Gastroesophageal sphincter (tissue), 4 donors: Measurements from ENCODE around the gene DENND6A. TPM values are rescaled to one million over a fixed set of nuclear protein-coding genes. Genes with fewer than 3 reads are reported as not detected.
"Not testable (repeated sequence)": the region's sequence is repeated elsewhere in the genome, so short reads cannot be mapped to it uniquely, and the experiment has no call there.

Experiments
- ATAC-seq: fragments of 150-250 bp; one replicate; pipeline ENCODE4 v1.9.1; 2016; ENCODE audit warnings: mild to moderate bottlenecking, moderate library complexity
- H3K27ac ChIP-seq, 4 donors: fragments of 200-600 bp; sonication (generic) in 3 of 4; 1 replicate in 3 of 4; 2 replicates in 1 of 4; pipeline ENCODE4 v1.5.1; 2016 to 2019
- H3K27me3 ChIP-seq: fragments of 200-600 bp; sonication (generic); one replicate; pipeline ENCODE4 v1.5.1; 2019
- H3K36me3 ChIP-seq, 2 donors: fragments of 200-600 bp; sonication (generic); one replicate each; pipeline ENCODE4 v1.5.1; 2019; ENCODE audit warnings: control low read depth in 1 of 2
- H3K4me1 ChIP-seq, 3 donors: fragments of 200-600 bp; sonication (generic); 1 replicate in 2 of 3; 2 replicates in 1 of 3; pipeline ENCODE4 v1.5.1; 2016 to 2019; ENCODE audit warnings: control low read depth in 2 of 3
- H3K4me3 ChIP-seq, 2 donors: fragments of 200-600 bp; sonication (generic); one replicate each; pipeline ENCODE4 v1.5.1; 2019; ENCODE audit warnings: mild to moderate bottlenecking in 1 of 2, moderate library complexity in 1 of 2
- H3K9me3 ChIP-seq, 3 donors: fragments of 200-600 bp; sonication (generic); one replicate each; pipeline ENCODE4 v1.5.1; 2017 to 2019; ENCODE audit warnings: control low read depth in 2 of 3
- CTCF ChIP-seq, 4 experiments: fragments of 200-600 bp in 2 of 4; fragments of 450-650 bp in 2 of 4; sonication (generic) in 1 of 4; IDR thresholded peaks; one replicate each; pipeline ENCODE4 v1.5.1; 2017 to 2019; ENCODE audit warnings: antibody characterized with exemption in 4 of 4, mild to moderate bottlenecking in 2 of 4, moderate library complexity in 2 of 4
- EP300 ChIP-seq: sonication (generic); formaldehyde crosslinking; IDR thresholded peaks from one replicate; pipeline ENCODE4 v1.6.1; 2017; ENCODE audit warnings: antibody characterized with exemption, mild to moderate bottlenecking
- POLR2A ChIP-seq, 2 donors: fragments of 450-650 bp; IDR thresholded peaks; one replicate each; pipeline ENCODE4 v1.6.1; 2017; ENCODE audit warnings: antibody characterized with exemption in 2 of 2, mild to moderate bottlenecking in 2 of 2, moderate library complexity in 1 of 2
- POLR2AphosphoS5 ChIP-seq: sonication (generic); formaldehyde crosslinking; IDR thresholded peaks from one replicate; pipeline ENCODE4 v1.6.1; 2017; ENCODE audit warnings: antibody characterized with exemption
- WGBS, 2 donors: methylation state at CpG; one replicate each; pipeline ENCODE4 v1.1.5; 2018; ENCODE audit warnings: low coverage in 1 of 2; 5-methylcytosine and 5-hydroxymethylcytosine counted together
- total RNA-seq, 4 donors: library from RNA; depleted of rRNA; stranded (reverse); fragments of >200 nt; gene quantifications; one replicate each; pipeline ENCODE4 v1.1.0, GENCODE V29; 2016

The DENND6A gene
- total RNA-seq, 4 donors from 2014 or later: 25.8 to 56.0 (median 47.2) TPM

GRCh38 chr3:57647292-57647940 is 45.5 kb downstream of the DENND6A start:
- ATAC-seq: no peak
- TF ChIP-seq POLR2A (IDR thresholded peaks at IDR 0.05) (no peak), EP300 (no peak), CTCF (IDR thresholded peaks at IDR 0.05) (no peak), POLR2AphosphoS5 (no peak)
- Histone ChIP-seq H3K4me3 (no peak overlapping the region), H3K9me3 (peaks cover 0 to 4% (median 0%) of the 10 kb centered on the region in 3 donors), H3K36me3 (peaks cover 0 to 91% of the 10 kb centered on the region in 2 donors), H3K27ac (no peak overlapping the region), H3K4me1 (no peaks in the 10 kb centered on the region), H3K27me3 (no peaks in the 10 kb centered on the region)
- WGBS, 2 donors: 78 to 88% methylated on average over 2 of the region's 2 CpGs

GRCh38 chr3:57646723-57647122 is 46.2 kb downstream of the DENND6A start:
- Histone ChIP-seq H3K27ac (no peak overlapping the region), H3K4me1 (no peaks in the 10 kb centered on the region), H3K9me3 (peaks cover 0 to 4% (median 0%) of the 10 kb centered on the region in 3 donors), H3K27me3 (no peaks in the 10 kb centered on the region), H3K36me3 (peaks cover 0 to 91% of the 10 kb centered on the region in 2 donors), H3K4me3 (no peak overlapping the region)
- TF ChIP-seq POLR2AphosphoS5 (no peak), CTCF (IDR thresholded peaks at IDR 0.05) (peak in 1 of 4 experiments; percentile 23), EP300 (no peak), POLR2A (IDR thresholded peaks at IDR 0.05) (no peak)
- ATAC-seq: peak; percentile 43
- WGBS, 2 donors: 64 to 80% methylated on average over 2 of the region's 2 CpGs

DNA sequence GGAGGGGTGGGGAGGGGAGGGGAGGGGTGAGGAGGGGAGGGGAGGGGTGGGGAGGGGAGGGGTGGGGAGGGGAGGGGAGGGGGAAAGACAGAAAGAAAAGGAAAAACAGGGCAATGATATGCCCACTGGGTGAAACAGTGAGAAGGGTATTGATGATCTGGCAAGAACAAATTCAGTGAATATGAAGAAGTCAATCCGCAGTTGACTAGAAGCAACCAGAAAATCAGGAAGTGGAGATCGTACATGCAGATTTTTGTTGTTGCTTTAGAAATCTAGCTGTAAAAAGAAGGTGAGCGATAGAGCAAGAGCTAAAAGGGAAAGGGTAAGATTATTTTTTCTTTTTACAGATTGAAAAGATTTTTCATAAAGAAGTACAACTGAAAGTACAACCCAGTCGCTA is 48.1 kb downstream of the DENND6A start:
- Histone ChIP-seq H3K36me3 (peaks cover 0 to 87% of the 10 kb centered on the region in 2 donors), H3K4me1 (no peaks in the 10 kb centered on the region), H3K27ac (no peak overlapping the region), H3K27me3 (no peaks in the 10 kb centered on the region), H3K4me3 (no peak overlapping the region), H3K9me3 (peaks cover 0 to 4% (median 0%) of the 10 kb centered on the region in 3 donors)
- no peak for TF ChIP-seq CTCF (IDR thresholded peaks at IDR 0.05)
- TF ChIP-seq EP300: no peak
- TF ChIP-seq POLR2AphosphoS5: no peak
- no peak for TF ChIP-seq POLR2A (IDR thresholded peaks at IDR 0.05)
- ATAC-seq: no peak
- 87 to 89% methylated on average over 3 to 4 of the region's 4 CpGs for WGBS, 2 donors

DNA sequence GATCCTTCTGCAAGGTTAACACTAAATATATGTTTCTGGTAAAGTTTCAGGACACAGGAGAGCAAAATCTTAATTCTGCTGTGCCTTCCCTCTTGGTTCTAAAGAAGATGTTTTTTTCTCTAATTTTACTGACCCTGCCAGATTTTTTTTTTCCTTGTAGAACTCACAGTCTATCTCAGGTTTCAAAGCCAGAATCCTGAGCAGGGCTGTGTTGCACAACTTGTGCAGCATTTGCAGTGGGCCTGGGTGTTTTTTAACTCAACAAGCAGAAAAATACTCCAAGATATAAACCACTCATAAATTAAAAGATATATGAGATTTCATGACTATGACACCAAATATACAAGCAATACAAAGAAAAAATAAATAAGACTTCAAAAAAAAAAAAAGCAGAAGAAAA is 55.5 kb downstream of the DENND6A start:
- no peak for ATAC-seq
- H3K4me3 ChIP-seq: no peak overlapping the region
- peaks cover 0 to 95% of the 10 kb centered on the region in 2 donors for H3K36me3 ChIP-seq
- no peaks in the 10 kb centered on the region for H3K9me3 ChIP-seq
- no peak overlapping the region for H3K27ac ChIP-seq
- no peaks in the 10 kb centered on the region for H3K27me3 ChIP-seq
- H3K4me1 ChIP-seq: no peaks in the 10 kb centered on the region
- TF ChIP-seq POLR2AphosphoS5 (no peak), EP300 (no peak), POLR2A (IDR thresholded peaks at IDR 0.05) (no peak), CTCF (IDR thresholded peaks at IDR 0.05) (no peak)

GRCh38 chr3:57634259-57634658 is 58.6 kb downstream of the DENND6A start:
- not testable (repeated sequence) for H3K9me3 ChIP-seq, H3K4me3 ChIP-seq, ATAC-seq, H3K4me1 ChIP-seq, H3K27ac ChIP-seq, H3K27me3 ChIP-seq
- WGBS, 2 donors: 88% methylated on average over 3 of the region's 3 CpGs; no CpG with 5 or more reads in 1 of the 2 donors
- peaks cover 7 to 96% of the 10 kb centered on the region in 2 donors for H3K36me3 ChIP-seq
